Fibroblast of skin of abdomen (primary cell): ENCODE results near the gene DPH6.

Experiments used
- DNase-seq: peaks from one replicate; pipeline ENCODE4 v3.0.0-alpha.2; 2013

The DPH6 gene

GRCh38 chr15:35540021-35540420 lies 5.9 kb downstream of the DPH6 start:
- no peak for DNase-seq

GRCh38 chr15:35535365-35535916 lies 10.5 kb downstream of the DPH6 start:
- no peak for DNase-seq

- DNase-seq = peak; percentile 81
These were observed 12.5 kb downstream of the DPH6 start for GRCh38 chr15:35533130-35534110.

- DNase-seq = no peak
These were observed 15.3 kb downstream of the DPH6 start for GRCh38 chr15:35530698-35531097.

- no peak for DNase-seq
These were observed 16.2 kb downstream of the DPH6 start for GRCh38 chr15:35529784-35530183.

GRCh38 chr15:35522061-35522460 lies 23.9 kb downstream of the DPH6 start:
- DNase-seq = no peak

- peak; percentile 67 for DNase-seq
These were observed 26.3 kb downstream of the DPH6 start for GRCh38 chr15:35519541-35520149.

- no peak for DNase-seq
These were observed 26.9 kb downstream of the DPH6 start for GRCh38 chr15:35519052-35519451.

- DNase-seq = peak; percentile 83
These were observed 31.2 kb downstream of the DPH6 start for GRCh38 chr15:35514759-35515158.

GRCh38 chr15:35507932-35508638 lies 37.9 kb downstream of the DPH6 start:
- no peak for DNase-seq

- DNase-seq = no peak
These were observed 39.6 kb downstream of the DPH6 start for GRCh38 chr15:35506272-35506870.

- DNase-seq = no peak
These were observed 40.2 kb downstream of the DPH6 start for GRCh38 chr15:35505809-35506208.

GRCh38 chr15:35505141-35505540 lies 40.8 kb downstream of the DPH6 start:
- no peak for DNase-seq

GRCh38 chr15:35499723-35500122 lies 46.2 kb downstream of the DPH6 start:
- no peak for DNase-seq

- DNase-seq = no peak
These were observed 49.4 kb downstream of the DPH6 start for GRCh38 chr15:35496585-35496984.

GRCh38 chr15:35495080-35495479 lies 50.9 kb downstream of the DPH6 start:
- DNase-seq = no peak

- no peak for DNase-seq
These were observed 54.0 kb downstream of the DPH6 start for GRCh38 chr15:35491999-35492398.

GRCh38 chr15:35491173-35491572 lies 54.8 kb downstream of the DPH6 start:
- no peak for DNase-seq

- no peak for DNase-seq
These were observed 55.5 kb downstream of the DPH6 start for GRCh38 chr15:35490511-35490910.

GRCh38 chr15:35487417-35487816 lies 58.5 kb downstream of the DPH6 start:
- DNase-seq = no peak

- no peak for DNase-seq
These were observed 59.7 kb downstream of the DPH6 start for GRCh38 chr15:35486296-35486695.

- DNase-seq = no peak
These were observed 60.6 kb downstream of the DPH6 start for GRCh38 chr15:35485411-35485810.
